ES-I3 (cell line): ENCODE results near the gene SORD.

ENCODE experiments used
- H3K36me3 ChIP-seq: 2 replicates; pipeline ENCODE4 v1.6.1; 2013; ENCODE audit warnings: mild to moderate bottlenecking, low read length, control low read depth, moderate library complexity; ENCODE audit not compliant: insufficient read depth
- H3K4me1 ChIP-seq: 2 replicates; pipeline ENCODE4 v1.6.1; 2013; ENCODE audit warnings: mild to moderate bottlenecking, control low read depth, low read length; ENCODE audit not compliant: insufficient read depth
- H3K9ac ChIP-seq: 2 replicates; pipeline ENCODE4 v1.6.1; 2013; ENCODE audit warnings: low read depth, mild to moderate bottlenecking, low read length, moderate library complexity
- H3K9me3 ChIP-seq: 2 replicates; pipeline ENCODE4 v1.6.1; 2013; ENCODE audit warnings: mild to moderate bottlenecking, low read length, moderate library complexity; ENCODE audit not compliant: control insufficient read depth, insufficient read depth

The SORD gene

DNA sequence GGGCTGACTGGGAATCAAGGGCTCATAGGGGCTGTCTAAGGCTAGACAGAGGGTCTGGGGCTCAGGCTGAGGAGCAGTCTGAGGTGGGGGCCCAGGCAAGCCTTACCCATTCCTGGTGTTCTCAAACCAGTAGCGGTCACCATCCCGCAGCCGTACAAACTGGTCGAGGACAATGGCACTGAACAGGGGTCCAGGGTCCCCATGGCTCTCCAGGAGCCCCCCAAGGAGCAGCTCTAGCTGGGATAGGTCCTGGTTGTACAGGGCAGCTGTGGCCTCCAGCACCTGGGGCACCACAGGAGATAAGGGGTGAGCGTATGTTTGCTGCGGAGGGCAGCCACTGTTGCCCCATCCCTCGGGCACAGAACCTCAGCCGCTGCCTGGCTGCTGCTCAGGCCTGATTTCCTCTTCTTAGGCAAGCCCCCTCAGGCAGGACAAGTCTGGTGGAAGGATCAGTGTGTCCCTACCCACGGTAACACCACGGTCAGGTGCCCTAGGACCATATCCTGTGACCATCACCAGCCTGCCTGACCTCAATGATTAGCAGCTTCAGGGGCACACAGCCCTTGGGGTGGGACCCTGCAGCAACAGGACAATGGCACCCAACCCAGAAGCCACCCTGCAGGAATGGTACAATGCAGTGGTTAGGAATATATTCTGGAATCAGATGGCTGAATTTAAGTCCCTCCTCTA is 85.1 kb downstream of the SORD start:
- no peak overlapping the region for H3K9ac ChIP-seq
- H3K9me3 ChIP-seq, result no peaks in the 10 kb centered on the region
- no peaks in the 10 kb centered on the region for H3K36me3 ChIP-seq
- peaks cover 5% of the 10 kb centered on the region; the same call in 1 of the 2 replicates for H3K4me1 ChIP-seq

DNA sequence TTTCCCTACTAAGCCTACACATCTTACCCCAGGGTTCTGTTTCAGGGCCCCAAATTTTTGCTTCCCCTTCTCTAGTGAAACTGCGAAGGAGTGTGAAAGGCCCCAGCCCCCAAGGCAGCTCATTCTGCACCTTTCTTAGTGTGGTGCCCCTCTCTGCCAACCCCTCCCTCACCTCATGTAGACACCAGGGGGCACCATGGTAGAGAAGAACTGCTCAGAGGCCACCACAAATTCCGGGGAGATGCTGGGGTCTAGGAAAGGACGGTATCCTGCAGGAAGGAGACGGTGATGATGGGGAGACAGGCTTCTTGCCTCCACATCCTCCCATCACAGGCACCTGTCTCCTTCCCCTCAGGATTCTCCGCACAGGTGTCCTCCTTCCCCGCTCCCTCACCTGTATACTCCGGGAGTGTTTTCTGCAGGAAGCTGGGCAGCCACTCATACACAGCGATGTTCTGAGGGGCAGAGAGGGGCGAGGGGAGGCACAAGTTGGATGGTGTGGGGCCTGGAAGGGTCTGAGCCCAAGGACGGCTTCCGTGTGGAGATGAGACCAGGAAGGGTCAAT is 87.3 kb downstream of the SORD start:
- Histone ChIP-seq H3K4me1 (peaks cover 15% of the 10 kb centered on the region; the same call in 1 of the 2 replicates), H3K36me3 (no peaks in the 10 kb centered on the region)

DNA sequence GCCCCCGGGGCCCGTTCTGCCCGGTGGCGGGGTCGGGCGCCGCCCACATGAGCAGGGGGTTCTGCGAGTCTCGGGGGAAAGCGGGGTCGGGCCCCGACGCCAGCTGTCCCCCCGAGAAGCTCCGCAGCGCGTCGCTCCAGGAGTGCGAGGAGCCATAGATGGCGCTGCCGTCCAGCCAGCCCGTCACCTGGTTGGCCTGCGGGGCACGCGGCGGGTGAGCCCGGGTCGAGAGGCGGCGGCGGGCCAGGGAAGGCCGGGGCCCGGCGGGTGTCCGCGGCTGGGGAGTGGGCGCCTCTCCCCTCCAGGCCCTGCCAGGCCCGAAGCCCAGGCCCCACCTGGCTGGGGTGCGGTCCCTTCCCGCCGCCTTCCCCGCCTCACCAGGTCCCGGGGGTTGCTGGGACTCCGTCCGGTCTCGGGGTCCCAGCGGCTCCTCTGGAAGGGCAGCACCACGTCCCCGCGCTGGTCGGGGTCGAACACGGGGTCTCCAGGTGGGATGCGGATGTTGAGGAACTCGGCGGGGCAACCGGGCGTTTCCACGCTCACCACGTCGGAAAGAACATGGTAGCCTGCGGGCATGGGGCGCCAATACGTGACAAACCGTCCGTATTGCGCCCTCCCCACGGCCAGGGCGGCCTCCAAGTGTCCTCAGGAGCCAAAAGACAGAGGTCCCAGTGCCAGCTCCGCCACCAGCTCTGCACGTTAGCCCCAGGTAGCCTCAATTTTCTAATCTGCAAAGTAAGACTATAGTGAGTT is 88.6 kb downstream of the SORD start:
- H3K4me1 ChIP-seq, result peaks cover 15% of the 10 kb centered on the region
- no peaks in the 10 kb centered on the region for H3K36me3 ChIP-seq
- H3K9me3 ChIP-seq, result no peaks in the 10 kb centered on the region
- H3K9ac ChIP-seq, result peak overlapping the region; percentile 39

More for the DNA sequence above, 87.3 kb downstream of the SORD start:
- Histone ChIP-seq H3K9ac (no peak overlapping the region), H3K9me3 (no peaks in the 10 kb centered on the region)

DNA sequence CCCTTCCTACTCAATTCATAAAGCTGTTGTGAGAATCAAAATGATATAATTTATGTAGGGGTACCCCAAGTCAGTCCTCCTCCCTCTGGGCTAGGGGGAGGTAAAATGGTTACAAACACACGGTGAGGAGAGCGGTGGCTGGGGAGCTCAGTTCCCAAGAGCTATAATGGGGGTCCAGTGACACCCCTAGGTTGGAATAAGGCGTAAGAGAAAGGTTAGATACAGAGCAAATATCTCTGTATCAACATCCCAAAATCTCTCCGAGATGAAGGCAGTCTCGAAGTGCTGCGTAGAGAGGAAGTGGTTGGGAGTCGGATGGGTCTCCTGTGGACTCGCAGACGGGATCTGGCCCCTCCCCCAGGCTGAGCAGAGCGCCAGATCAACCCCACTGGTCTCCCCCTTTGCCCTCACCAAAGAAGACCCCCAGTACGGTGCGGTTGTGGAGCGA is 89.2 kb downstream of the SORD start:
- H3K9ac ChIP-seq, result peak overlapping the region; percentile 39
- H3K36me3 ChIP-seq, result no peaks in the 10 kb centered on the region
- no peaks in the 10 kb centered on the region for H3K9me3 ChIP-seq
- peaks cover 15% of the 10 kb centered on the region for H3K4me1 ChIP-seq

DNA sequence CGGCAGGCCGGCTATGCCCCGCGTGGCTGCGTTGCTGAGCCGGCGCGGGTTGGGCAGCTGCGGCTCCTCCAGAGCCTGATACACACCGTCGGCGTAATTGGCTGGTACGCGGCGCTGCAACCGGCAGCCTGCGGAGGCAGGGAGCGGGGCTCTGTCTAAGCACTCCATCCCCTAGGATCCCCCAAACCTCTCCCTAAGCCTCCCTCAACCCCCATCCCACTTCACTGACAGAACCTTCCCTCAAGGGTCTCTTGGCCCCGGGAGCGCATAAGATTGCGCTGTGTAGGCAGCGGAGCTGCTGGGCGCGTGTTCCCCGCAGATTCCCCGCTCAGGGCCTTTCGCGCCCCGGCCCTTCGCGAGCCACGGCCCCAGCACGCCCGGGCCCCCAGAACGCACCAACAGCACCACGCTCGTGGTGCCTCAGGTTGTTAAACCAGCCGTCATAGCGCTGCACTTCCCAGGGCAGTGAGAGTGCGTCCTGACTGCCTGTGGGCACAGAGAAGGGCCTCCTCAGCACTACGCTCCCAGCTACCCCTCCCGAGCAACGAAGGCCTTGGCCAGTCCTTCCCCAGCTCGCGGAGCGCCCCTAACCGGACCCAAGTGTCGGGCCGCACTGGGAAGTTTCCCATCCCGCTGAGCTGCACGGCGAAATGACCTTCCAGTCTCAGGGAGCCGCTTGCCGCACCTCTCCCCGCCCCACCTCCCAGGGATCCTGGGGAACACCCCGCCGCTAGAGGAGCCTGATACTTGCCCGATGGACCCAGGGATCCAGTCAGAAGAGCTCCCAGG is 89.8 kb downstream of the SORD start:
- peak overlapping the region; percentile 39; the same call in 1 of the 2 replicates for H3K9ac ChIP-seq
- peaks cover 15% of the 10 kb centered on the region for H3K4me1 ChIP-seq
- no peaks in the 10 kb centered on the region for H3K9me3 ChIP-seq
- H3K36me3 ChIP-seq, result no peaks in the 10 kb centered on the region

DNA sequence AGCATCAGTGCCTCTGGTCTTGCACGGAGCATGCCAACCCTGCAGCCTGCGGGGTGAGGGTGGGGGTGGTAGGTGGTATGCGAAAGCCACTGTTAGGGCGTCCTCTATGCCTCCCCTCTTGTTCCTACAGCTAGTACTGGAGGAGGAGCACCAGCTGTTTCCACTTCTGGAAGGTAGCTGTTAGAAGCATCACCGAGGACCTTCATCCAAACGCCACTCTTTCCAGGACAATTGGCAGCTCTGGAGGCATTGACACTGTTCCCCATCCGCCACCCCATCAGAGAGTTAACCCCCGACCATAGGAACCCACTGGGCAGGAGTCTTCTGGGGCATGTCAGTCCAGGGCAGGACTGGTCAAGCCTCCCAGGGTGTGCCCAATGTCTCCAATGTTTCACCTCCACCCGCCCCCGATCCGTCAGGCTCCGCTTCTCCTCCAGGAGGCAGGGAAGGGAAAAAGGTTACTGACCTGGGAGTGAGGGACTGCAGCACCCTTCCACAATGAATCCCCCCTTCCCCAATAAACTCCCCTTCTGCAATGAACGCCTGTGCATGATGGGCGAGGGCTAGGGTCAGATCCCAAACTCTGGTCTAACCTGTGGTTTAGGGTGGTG is 90.5 kb downstream of the SORD start:
- H3K4me1 ChIP-seq, result peaks cover 15% of the 10 kb centered on the region
- no peaks in the 10 kb centered on the region for H3K36me3 ChIP-seq
- peak overlapping the region; percentile 39; the same call in 1 of the 2 replicates for H3K9ac ChIP-seq
- H3K9me3 ChIP-seq, result no peaks in the 10 kb centered on the region

DNA sequence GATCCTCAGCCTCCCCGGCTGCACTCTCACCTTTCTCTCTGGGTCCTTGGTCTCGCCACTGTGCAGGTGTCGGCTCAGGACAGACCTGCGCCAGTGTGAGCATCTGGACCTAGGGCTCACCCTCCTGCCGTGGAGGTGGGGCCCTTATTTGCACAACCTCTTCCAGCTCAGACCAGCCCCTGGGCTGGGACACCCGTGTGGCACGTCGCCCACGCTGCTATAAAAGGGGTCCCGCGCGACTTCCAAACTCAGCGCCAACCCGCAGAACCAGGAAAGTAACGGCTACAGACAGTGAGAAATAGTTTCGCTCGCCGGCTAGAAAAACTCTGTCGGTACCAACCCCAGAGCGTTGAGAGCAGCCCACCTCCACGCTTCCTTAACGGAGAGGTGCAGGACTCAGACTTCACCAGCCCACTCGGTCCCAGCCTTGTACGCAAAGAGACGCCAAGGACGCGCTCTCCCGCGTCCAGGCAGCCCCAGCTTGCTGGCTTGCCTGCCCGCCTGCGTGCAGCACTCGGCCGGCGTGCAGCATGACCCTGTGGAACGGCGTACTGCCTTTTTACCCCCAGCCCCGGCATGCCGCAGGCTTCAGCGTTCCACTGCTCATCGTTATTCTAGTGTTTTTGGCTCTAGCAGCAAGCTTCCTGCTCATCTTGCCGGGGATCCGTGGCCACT is 91.2 kb downstream of the SORD start, which contains the start of the genes DUOX2 and DUOXA2:
DUOX2 (minus strand) TSS at position 97 of the 675 bp plus-strand sequence. CDS start 761 bp downstream, outside the sequence.
DUOXA2 (plus strand) TSS at position 251 of the 675 bp plus-strand sequence; CDS start at position 531, 280 bp downstream.
- Histone ChIP-seq H3K9me3 (no peaks in the 10 kb centered on the region), H3K9ac (peak within 1 kb of the TSS; percentile 39; the same call in 1 of the 2 replicates), H3K36me3 (no peaks in the 10 kb centered on the region), H3K4me1 (peaks cover 15% of the 10 kb centered on the region)

DNA sequence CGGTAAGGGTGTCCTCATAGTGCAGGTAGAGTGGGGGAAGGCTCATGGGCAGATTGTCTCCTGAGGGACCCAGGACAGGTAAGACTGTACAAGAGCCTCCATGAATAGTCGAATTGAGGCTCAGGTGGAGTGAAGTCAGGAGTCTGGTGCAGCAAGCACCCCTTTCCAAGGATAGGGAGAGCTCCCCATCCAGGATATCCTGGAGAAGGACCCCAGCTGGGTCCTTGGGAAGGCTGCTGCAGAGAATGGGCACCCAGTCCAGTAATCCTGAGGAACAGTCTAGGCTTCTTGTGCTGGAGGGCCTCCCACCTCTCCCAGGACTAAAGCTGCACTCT is 91.7 kb downstream of the SORD start:
- Histone ChIP-seq H3K9ac (no peak overlapping the region), H3K36me3 (no peaks in the 10 kb centered on the region), H3K4me1 (peaks cover 15% of the 10 kb centered on the region), H3K9me3 (no peaks in the 10 kb centered on the region)

DNA sequence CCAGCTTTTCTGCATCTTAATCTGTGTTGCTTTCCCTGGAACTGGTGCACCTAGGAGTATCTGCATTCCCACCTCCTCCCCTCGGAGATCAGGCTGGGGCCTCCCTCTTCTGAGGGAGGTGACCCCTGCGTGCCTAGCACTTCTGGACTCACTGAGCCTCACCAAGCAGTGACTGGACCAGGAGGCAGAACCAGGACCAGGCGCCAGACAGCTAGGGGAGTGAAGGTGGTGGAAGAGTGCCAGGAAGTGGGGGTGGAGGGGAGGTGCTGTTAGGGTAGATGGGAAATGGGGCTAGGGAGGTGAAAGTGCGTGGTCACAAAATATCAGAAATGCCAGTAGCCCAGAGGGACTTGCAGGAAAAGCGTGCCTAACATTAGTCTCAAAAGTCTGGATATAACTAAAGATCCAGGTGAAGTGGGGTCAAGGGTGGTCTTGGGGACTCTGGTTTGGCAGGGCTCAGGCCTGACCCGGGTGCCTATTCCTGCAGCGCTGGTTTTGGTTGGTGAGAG is 92.4 kb downstream of the SORD start:
- Histone ChIP-seq H3K4me1 (peaks cover 15% of the 10 kb centered on the region), H3K36me3 (no peaks in the 10 kb centered on the region), H3K9me3 (no peaks in the 10 kb centered on the region), H3K9ac (no peak overlapping the region)

DNA sequence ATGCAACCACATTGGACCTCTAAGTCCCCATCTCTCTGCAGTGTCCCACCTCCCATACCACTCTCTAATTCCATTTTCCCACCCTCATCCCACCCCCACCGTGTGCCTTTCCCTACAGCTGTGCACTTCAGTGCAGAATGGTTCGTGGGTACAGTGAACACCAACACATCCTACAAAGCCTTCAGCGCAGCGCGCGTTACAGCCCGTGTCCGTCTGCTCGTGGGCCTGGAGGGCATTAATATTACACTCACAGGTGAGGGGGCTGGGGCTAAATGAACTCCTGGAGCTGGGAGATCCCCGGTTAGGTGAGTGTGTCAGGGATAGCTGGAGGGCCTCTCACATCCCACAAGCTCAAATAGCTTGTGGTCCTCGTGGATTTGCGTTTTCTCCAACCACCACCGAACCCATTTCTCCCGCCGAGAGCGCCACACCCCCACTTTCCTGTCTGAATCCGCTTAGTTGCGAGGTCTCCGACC is 93.0 kb downstream of the SORD start:
- H3K9ac ChIP-seq, result no peak overlapping the region
- H3K9me3 ChIP-seq, result no peaks in the 10 kb centered on the region
- peaks cover 15% of the 10 kb centered on the region for H3K4me1 ChIP-seq
- no peaks in the 10 kb centered on the region for H3K36me3 ChIP-seq

DNA sequence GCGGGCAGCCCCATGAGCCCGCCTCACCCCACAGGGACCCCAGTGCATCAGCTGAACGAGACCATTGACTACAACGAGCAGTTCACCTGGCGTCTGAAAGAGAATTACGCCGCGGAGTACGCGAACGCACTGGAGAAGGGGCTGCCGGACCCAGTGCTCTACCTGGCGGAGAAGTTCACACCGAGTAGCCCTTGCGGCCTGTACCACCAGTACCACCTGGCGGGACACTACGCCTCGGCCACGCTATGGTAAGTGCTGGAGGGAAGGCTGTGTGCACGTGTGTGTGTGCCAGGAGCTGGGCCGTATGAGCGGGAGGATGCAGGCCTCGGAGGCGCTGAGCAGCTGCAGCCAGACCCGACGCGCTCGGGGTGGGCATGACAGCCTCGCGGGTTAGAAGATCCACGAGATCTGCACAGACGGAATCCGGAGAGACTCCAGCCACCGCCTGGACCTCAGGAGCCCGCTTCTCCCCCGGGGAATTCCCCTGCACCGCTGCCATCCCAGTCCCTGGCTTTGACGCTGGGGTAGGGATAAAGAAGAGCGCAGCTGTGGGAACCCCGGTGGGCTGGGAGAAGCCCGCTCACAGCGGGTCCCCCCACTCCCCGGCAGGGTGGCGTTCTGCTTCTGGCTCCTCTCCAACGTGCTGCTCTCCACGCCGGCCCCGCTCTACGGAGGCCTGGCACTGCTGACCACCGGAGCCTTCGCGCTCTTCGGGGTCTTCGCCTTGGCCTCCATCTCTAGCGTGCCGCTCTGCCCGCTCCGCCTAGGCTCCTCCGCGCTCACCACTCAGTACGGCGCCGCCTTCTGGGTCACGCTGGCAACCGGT is 93.7 kb downstream of the SORD start:
- no peaks in the 10 kb centered on the region for H3K36me3 ChIP-seq
- no peaks in the 10 kb centered on the region for H3K9me3 ChIP-seq
- peak overlapping the region; percentile 2; the same call in 1 of the 2 replicates for H3K9ac ChIP-seq
- peaks cover 15% of the 10 kb centered on the region for H3K4me1 ChIP-seq

DNA sequence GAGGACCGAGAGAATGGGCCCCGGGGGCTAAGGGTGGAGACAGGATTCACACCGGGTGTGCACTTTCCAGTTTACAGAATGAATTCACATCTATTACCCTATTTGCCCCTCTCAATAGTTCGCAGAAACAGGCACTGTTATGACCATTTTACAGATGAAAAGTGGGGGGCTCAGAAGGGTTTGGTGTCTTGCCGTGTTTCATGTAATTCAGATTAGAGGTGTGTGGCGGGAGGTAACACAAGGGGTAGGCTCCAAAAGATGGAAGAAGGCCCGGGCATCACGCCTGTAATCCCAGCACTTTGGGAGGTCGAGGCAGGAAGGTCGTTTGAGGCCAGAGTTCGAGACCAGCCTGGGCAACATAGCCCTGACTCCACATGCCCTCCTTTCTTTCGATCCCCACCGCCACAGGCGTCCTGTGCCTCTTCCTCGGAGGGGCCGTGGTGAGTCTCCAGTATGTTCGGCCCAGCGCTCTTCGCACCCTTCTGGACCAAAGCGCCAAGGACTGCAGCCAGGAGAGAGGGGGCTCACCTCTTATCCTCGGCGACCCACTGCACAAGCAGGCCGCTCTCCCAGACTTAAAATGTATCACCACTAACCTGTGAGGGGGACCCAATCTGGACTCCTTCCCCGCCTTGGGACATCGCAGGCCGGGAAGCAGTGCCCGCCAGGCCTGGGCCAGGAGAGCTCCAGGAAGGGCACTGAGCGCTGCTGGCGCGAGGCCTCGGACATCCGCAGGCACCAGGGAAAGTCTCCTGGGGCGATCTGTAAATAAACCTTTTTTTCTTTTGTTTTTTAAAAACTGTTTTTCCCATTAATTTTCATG is 94.5 kb downstream of the SORD start:
- peak overlapping the region; percentile 34; the same call in 1 of the 2 replicates for H3K9ac ChIP-seq
- H3K4me1 ChIP-seq, result peaks cover 10% of the 10 kb centered on the region
- H3K36me3 ChIP-seq, result no peaks in the 10 kb centered on the region
- no peaks in the 10 kb centered on the region for H3K9me3 ChIP-seq
